Dermis blood vessel endothelial cell (primary cell): Measurements from ENCODE around the gene XPOT. TPM values are rescaled to one million over a fixed set of nuclear protein-coding genes. Genes with fewer than 3 reads are reported as not detected.

Source experiments
- DNase-seq: peaks from one replicate; pipeline ENCODE4 v3.0.0; 2010
- total RNA-seq: library from RNA; depleted of rRNA; stranded (reverse); fragments of >200 nt; gene quantifications from 2 replicates; pipeline ENCODE4 v1.2.3, GENCODE V29; 2014

XPOT gene
- total RNA-seq, 1 donor from 2014 or later: 52.9 TPM

GRCh38 chr12:64469455-64470142, 65.4 kb downstream of the XPOT start:
- no peak for DNase-seq

- no peak for DNase-seq
Measured at GRCh38 chr12:64470495-64470894, 66.3 kb downstream of the XPOT start.

GRCh38 chr12:64473176-64473575, 69.0 kb downstream of the XPOT start:
- no peak for DNase-seq

- no peak for DNase-seq
Measured at GRCh38 chr12:64475518-64475917, 71.3 kb downstream of the XPOT start.

- no peak for DNase-seq
Measured at GRCh38 chr12:64476844-64477243, 72.7 kb downstream of the XPOT start.

GRCh38 chr12:64478661-64479060, 74.5 kb downstream of the XPOT start:
- no peak for DNase-seq

- no peak for DNase-seq
Measured at GRCh38 chr12:64480148-64480547, 76.0 kb downstream of the XPOT start.

- no peak for DNase-seq
Measured at GRCh38 chr12:64486657-64487056, 82.5 kb downstream of the XPOT start.

GRCh38 chr12:64491718-64492117, 87.5 kb downstream of the XPOT start:
- DNase-seq: no peak

GRCh38 chr12:64493513-64493912, 89.3 kb downstream of the XPOT start:
- no peak for DNase-seq

GRCh38 chr12:64494998-64495729, 91.0 kb downstream of the XPOT start:
- no peak for DNase-seq

- DNase-seq: no peak
Measured at GRCh38 chr12:64496839-64497400, 92.7 kb downstream of the XPOT start.

- no peak for DNase-seq
Measured at GRCh38 chr12:64497484-64497883, 93.3 kb downstream of the XPOT start.

- DNase-seq: no peak
Measured at GRCh38 chr12:64497903-64498302, 93.7 kb downstream of the XPOT start.

- DNase-seq: no peak
Measured at GRCh38 chr12:64500394-64500793, 96.2 kb downstream of the XPOT start.

Other genes starting within 250 kb of the XPOT start
- 4.4 and 6.0 TPM in 2 replicates for gene KICS2, start 182.1 kb upstream of the XPOT start, total RNA-seq
- under 0.01 and 0.05 TPM in 2 replicates for gene C12orf56, start 13.6 kb upstream of the XPOT start, total RNA-seq
- gene TBK1, start 47.7 kb downstream of the XPOT start, total RNA-seq: 44.1 and 50.6 TPM in 2 replicates
- gene RASSF3, start 206.1 kb downstream of the XPOT start, total RNA-seq: 37.9 and 43.4 TPM in 2 replicates